ENCODE results near the gene WDR70.
"Not testable (repeated sequence)": the region's sequence is repeated elsewhere in the genome, so short reads cannot be mapped to it uniquely, and the experiment has no call there.

DNA sequence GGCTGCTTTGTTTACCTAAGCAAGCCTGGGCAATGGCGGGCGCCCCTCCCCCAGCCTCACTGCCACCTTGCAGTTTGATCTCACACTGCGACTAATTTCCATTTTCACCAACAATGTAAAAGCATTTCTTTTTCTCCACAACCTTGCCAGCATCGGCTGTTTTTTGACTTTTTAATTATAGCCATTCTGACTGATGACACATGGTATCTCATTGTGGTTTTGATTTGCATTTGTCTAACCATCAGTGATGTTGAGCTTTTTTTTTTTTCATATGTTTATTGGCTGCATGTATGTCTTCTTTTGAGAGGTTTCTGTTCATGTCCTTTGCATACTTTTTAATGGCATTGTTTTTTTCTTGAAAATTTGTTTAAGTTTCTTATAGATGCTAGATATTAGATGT lies 300.8 kb downstream of the WDR70 start:
- TF ChIP-seq, protein P1, sequence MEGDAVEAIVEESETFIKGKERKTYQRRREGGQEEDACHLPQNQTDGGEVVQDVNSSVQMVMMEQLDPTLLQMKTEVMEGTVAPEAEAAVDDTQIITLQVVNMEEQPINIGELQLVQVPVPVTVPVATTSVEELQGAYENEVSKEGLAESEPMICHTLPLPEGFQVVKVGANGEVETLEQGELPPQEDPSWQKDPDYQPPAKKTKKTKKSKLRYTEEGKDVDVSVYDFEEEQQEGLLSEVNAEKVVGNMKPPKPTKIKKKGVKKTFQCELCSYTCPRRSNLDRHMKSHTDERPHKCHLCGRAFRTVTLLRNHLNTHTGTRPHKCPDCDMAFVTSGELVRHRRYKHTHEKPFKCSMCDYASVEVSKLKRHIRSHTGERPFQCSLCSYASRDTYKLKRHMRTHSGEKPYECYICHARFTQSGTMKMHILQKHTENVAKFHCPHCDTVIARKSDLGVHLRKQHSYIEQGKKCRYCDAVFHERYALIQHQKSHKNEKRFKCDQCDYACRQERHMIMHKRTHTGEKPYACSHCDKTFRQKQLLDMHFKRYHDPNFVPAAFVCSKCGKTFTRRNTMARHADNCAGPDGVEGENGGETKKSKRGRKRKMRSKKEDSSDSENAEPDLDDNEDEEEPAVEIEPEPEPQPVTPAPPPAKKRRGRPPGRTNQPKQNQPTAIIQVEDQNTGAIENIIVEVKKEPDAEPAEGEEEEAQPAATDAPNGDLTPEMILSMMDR (conservative IDR thresholded peaks at IDR 0.05; ENCODE audit: low read length) = not testable (repeated sequence)
- TF ChIP-seq EZH2phosphoT487 (IDR thresholded peaks at IDR 0.05; ENCODE audit: borderline replicate concordance) = not testable (repeated sequence)

All from Loucy (cell line).